ENCODE data around the gene MED6. TPM values are rescaled to one million over a fixed set of nuclear protein-coding genes. Genes with fewer than 3 reads are reported as not detected.

The MED6 gene
- total RNA-seq, 4 donors from 2014 or later: 19.5 to 21.7 (median 20.5) TPM

- 29% methylated on average over 1 of the region's 2 CpGs for WGBS
- Histone ChIP-seq H3K27me3 (no peaks in the 10 kb centered on the region), H3K9me3 (peaks cover 0 to 4% (median 0%) of the 10 kb centered on the region in 4 donors), H3K4me1 (no peaks in the 10 kb centered on the region), H3K36me3 (peaks cover 0 to 57% (median 29%) of the 10 kb centered on the region in 4 donors), H3K4me3 (no peak overlapping the region), H3K27ac (replicated peaks in 1 of 4) (no peak overlapping the region)
- intact Hi-C loops (cut with DNase I): no loop called here
- no peak for DNase-seq (ENCODE audit: extremely low spot score)
- no peak for TF ChIP-seq POLR2AphosphoS5 (IDR thresholded peaks at IDR 0.05)
- TF ChIP-seq CTCF (IDR thresholded peaks at IDR 0.05): peak in 1 of 3 experiments; percentile 12
These were observed 32.7 kb downstream of the MED6 start for GRCh38 chr14:70567791-70568190.

- DNase-seq (ENCODE audit: extremely low spot score): no peak
- Histone ChIP-seq H3K27me3 (no peaks in the 10 kb centered on the region), H3K36me3 (peaks cover 0 to 68% (median 38%) of the 10 kb centered on the region in 4 donors), H3K4me3 (no peak overlapping the region), H3K27ac (replicated peaks in 1 of 4) (no peak overlapping the region), H3K4me1 (no peaks in the 10 kb centered on the region), H3K9me3 (peaks cover 0 to 4% (median 0%) of the 10 kb centered on the region in 4 donors)
- intact Hi-C loops (cut with DNase I): no loop called here
- 100% methylated on average over 1 of the region's 1 CpG for WGBS
- TF ChIP-seq POLR2AphosphoS5 (IDR thresholded peaks at IDR 0.05) (no peak), EP300 (IDR thresholded peaks at IDR 0.05) (no peak), POLR2A (IDR thresholded peaks at IDR 0.05; ENCODE audit: low read depth) (no peak)
These were observed 36.6 kb downstream of the MED6 start for GRCh38 chr14:70563869-70564268.

DNA sequence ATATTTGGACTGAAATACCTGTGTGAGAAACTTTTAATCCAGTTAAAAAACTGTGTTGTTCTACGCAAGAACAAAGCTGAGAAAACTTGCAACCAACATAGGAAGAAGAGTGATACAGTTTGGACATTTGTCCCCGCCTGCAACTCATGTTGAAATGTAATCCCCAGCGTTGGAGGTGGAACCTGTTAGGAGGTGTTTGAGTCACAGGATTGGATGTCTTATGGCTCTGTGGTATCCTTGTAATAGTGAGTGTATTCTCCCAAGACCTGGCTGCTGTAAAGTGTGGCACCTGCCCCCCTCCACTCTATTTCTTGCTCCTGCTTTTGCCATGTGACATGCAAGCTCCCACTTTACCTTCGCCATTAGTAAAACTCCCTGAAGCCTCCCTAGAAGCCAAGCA, 37.0 kb downstream of the MED6 start:
- intact Hi-C loops (cut with DNase I): no loop called here
- H3K36me3 ChIP-seq: peaks cover 0 to 68% (median 38%) of the 10 kb centered on the region in 4 donors
- H3K4me1 ChIP-seq: no peaks in the 10 kb centered on the region
- no peaks in the 10 kb centered on the region for H3K27me3 ChIP-seq
- no peak for TF ChIP-seq EP300 (IDR thresholded peaks at IDR 0.05)
- TF ChIP-seq CTCF (IDR thresholded peaks at IDR 0.05): no peak
- TF ChIP-seq POLR2AphosphoS5 (IDR thresholded peaks at IDR 0.05): no peak
- no peak for TF ChIP-seq POLR2A (IDR thresholded peaks at IDR 0.05; ENCODE audit: low read depth)
- 95% methylated on average over 4 of the region's 4 CpGs for WGBS
- H3K27ac ChIP-seq (replicated peaks in 1 of 4): no peak overlapping the region
- DNase-seq (ENCODE audit: extremely low spot score): no peak
- peaks cover 0 to 4% (median 0%) of the 10 kb centered on the region in 4 donors for H3K9me3 ChIP-seq
- H3K4me3 ChIP-seq: no peak overlapping the region

GRCh38 chr14:70558356-70558755, 42.1 kb downstream of the MED6 start:
- intact Hi-C loops (cut with DNase I): no loop called here
- H3K4me1 ChIP-seq: peaks cover 0 to 8% (median 1%) of the 10 kb centered on the region in 4 donors
- H3K9me3 ChIP-seq: no peaks in the 10 kb centered on the region
- TF ChIP-seq CTCF (IDR thresholded peaks at IDR 0.05) (no peak), POLR2A (IDR thresholded peaks at IDR 0.05; ENCODE audit: low read depth) (no peak), EP300 (IDR thresholded peaks at IDR 0.05) (no peak), POLR2AphosphoS5 (IDR thresholded peaks at IDR 0.05) (no peak)
- H3K4me3 ChIP-seq: no peak overlapping the region
- no peak for DNase-seq (ENCODE audit: extremely low spot score)
- no peak overlapping the region for H3K27ac ChIP-seq (replicated peaks in 1 of 4)
- H3K36me3 ChIP-seq: peaks cover 0 to 26% (median 18%) of the 10 kb centered on the region in 4 donors
- no peaks in the 10 kb centered on the region for H3K27me3 ChIP-seq

GRCh38 chr14:70555890-70556289, 44.6 kb downstream of the MED6 start:
- 17% methylated on average over 12 of the region's 19 CpGs for WGBS
- Histone ChIP-seq H3K9me3 (no peaks in the 10 kb centered on the region), H3K27me3 (no peaks in the 10 kb centered on the region), H3K4me3 (peak overlapping the region; percentile 9 to 24 (median 20)), H3K4me1 (peaks cover 0 to 8% (median 1%) of the 10 kb centered on the region in 4 donors), H3K36me3 (peaks cover 0 to 5% (median 0%) of the 10 kb centered on the region in 4 donors), H3K27ac (replicated peaks in 1 of 4) (no peak overlapping the region)
- TF ChIP-seq EP300 (IDR thresholded peaks at IDR 0.05): no peak
- TF ChIP-seq CTCF (IDR thresholded peaks at IDR 0.05): no peak
- TF ChIP-seq POLR2A (IDR thresholded peaks at IDR 0.05; ENCODE audit: low read depth): no peak
- TF ChIP-seq POLR2AphosphoS5 (IDR thresholded peaks at IDR 0.05): no peak
- no peak for DNase-seq (ENCODE audit: extremely low spot score)
- intact Hi-C loops (cut with DNase I): no loop called here

Data from esophagus muscularis mucosa (tissue), 4 donors.